Kidney (tissue), 14 donors: ENCODE data around the gene GCAT. TPM values are rescaled to one million over a fixed set of nuclear protein-coding genes. Genes with fewer than 3 reads are reported as not detected.

Experiments used
- DNase-seq, 5 donors: peaks; one replicate each; pipeline ENCODE4 v3.0.0-alpha.2; 2013 to 2020
- FAIRE-seq: peaks from 2 replicates; lab custom pipeline; 2012; peaks lifted over from hg19 to GRCh38; lab: Jason Lieb, UNC
- H3K27ac ChIP-seq, 2 donors: one replicate each; pipeline ENCODE4 v1.7.0; 2013; ENCODE audit warnings: low read depth in 2 of 2, low read length in 2 of 2, inconsistent platforms in 1 of 2
- H3K27me3 ChIP-seq: one replicate; pipeline ENCODE4 v1.7.1; 2013; ENCODE audit warnings: low read length, inconsistent platforms; ENCODE audit not compliant: control insufficient read depth, insufficient read depth
- H3K36me3 ChIP-seq, 3 donors: one replicate each; pipeline versions ENCODE4 v1.7.0 to v1.7.1; 2013; ENCODE audit warnings: low read length in 3 of 3, control low read depth in 1 of 3, inconsistent platforms in 1 of 3; ENCODE audit not compliant: insufficient read depth in 3 of 3, control insufficient read depth in 2 of 3
- H3K4me1 ChIP-seq, 3 donors: one replicate each; pipeline versions ENCODE4 v1.7.0 to v1.7.1; 2013; ENCODE audit warnings: low read length in 3 of 3, inconsistent platforms in 1 of 3, low read depth in 1 of 3; ENCODE audit not compliant: control insufficient read depth in 2 of 3, insufficient read depth in 2 of 3
- H3K4me3 ChIP-seq, 3 donors: one replicate each; pipeline versions ENCODE4 v1.7.0 to v1.8.1; 2013; ENCODE audit warnings: low read length in 3 of 3, control low read depth in 1 of 3, inconsistent platforms in 1 of 3
- H3K9ac ChIP-seq, 3 donors: one replicate each; pipeline versions ENCODE4 v1.7.0 to v1.7.1; 2013; ENCODE audit warnings: low read length in 3 of 3, control low read depth in 1 of 3, inconsistent platforms in 1 of 3
- H3K9me3 ChIP-seq, 3 donors: one replicate each; pipeline versions ENCODE4 v1.7.0 to v1.7.1; 2013; ENCODE audit warnings: low read length in 3 of 3, control low read depth in 1 of 3, inconsistent platforms in 1 of 3; ENCODE audit not compliant: control insufficient read depth in 2 of 3, insufficient read depth in 1 of 3
- intact Hi-C: fragments of 100-400 bp; cut with DNase I; formaldehyde crosslinking; loops from one replicate; pipeline ENCODE4 v1.11.1; 2022
- polyA plus RNA-seq: library from polyadenylated mRNA; stranded (reverse); fragments of 350-450 nt; fragmentation: Illumina TruSeq; extraction: RNeasy Lipid Tissue Mini Kit (QIAGEN cat#74804); gene quantifications from one replicate; pipeline ENCODE4 v1.2.3, GENCODE V29; 2014; ENCODE audit warnings: low read depth, low replicate concordance; ENCODE audit not compliant: insufficient read depth
- total RNA-seq: library from RNA; stranded (reverse); fragmentation: NEBNext Ultra II Directional; extraction: Animal tissue kit (Norgen Biotek cat#: 25700); gene quantifications from one replicate; pipeline ENCODE4 v1.2.1, GENCODE V29; 2021
- TF ChIP-seq, protein P1 (sequence below): IDR thresholded peaks from 3 replicates; pipeline ENCODE4 v1.5.1; 2012; ENCODE audit warnings: mild to moderate bottlenecking, moderate library complexity, borderline replicate concordance; ENCODE audit not compliant: insufficient read depth; ENCODE audit errors: extremely low read depth
- donor health status: control.
- donor health status: control.
- donor health status: control.
- donor health status: control.
- donor health status: control.
- donor health status: DM: yes; HTN: yes; CAD: no.
- donor health status: Normal renal cell carcinoma (clear cell type).

GCAT gene
- total and polyA plus RNA-seq, 2 donors from 2014 or later = 8.9 to 35.9 TPM

DNA sequence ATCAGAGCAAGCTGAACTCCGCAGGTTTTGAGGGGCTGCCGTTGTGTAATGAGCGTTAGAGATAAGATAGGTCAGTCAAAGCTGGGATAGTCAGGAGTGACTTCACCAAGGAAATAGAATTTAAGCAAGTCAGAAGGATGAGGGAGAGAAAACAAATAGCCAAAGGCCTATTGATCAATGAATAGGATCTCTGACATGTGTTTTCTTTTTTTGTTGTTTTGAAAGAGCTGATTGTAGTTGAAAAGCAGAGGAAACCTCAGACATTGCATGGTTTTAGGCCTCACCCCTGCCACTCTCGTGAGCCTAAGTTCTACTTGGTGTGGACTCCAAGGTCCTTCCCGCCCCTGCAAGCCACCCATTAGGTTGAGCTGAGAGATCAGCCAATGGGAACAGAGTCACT lies 44.7 kb downstream of the GCAT start:
- H3K9me3 ChIP-seq = no peaks in the 10 kb centered on the region
- H3K4me1 ChIP-seq = peaks cover 0 to 7% (median 0%) of the 10 kb centered on the region in 3 donors
- peaks cover 12 to 24% (median 20%) of the 10 kb centered on the region in 3 donors for H3K36me3 ChIP-seq
- DNase-seq (no peak), FAIRE-seq (no peak)
- no peaks in the 10 kb centered on the region for H3K27me3 ChIP-seq
- TF ChIP-seq, protein P1, sequence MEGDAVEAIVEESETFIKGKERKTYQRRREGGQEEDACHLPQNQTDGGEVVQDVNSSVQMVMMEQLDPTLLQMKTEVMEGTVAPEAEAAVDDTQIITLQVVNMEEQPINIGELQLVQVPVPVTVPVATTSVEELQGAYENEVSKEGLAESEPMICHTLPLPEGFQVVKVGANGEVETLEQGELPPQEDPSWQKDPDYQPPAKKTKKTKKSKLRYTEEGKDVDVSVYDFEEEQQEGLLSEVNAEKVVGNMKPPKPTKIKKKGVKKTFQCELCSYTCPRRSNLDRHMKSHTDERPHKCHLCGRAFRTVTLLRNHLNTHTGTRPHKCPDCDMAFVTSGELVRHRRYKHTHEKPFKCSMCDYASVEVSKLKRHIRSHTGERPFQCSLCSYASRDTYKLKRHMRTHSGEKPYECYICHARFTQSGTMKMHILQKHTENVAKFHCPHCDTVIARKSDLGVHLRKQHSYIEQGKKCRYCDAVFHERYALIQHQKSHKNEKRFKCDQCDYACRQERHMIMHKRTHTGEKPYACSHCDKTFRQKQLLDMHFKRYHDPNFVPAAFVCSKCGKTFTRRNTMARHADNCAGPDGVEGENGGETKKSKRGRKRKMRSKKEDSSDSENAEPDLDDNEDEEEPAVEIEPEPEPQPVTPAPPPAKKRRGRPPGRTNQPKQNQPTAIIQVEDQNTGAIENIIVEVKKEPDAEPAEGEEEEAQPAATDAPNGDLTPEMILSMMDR = no peak
- no peak overlapping the region for H3K27ac ChIP-seq
- H3K9ac ChIP-seq = no peak overlapping the region
- intact Hi-C loops = no loop called here
- no peak overlapping the region for H3K4me3 ChIP-seq

DNA sequence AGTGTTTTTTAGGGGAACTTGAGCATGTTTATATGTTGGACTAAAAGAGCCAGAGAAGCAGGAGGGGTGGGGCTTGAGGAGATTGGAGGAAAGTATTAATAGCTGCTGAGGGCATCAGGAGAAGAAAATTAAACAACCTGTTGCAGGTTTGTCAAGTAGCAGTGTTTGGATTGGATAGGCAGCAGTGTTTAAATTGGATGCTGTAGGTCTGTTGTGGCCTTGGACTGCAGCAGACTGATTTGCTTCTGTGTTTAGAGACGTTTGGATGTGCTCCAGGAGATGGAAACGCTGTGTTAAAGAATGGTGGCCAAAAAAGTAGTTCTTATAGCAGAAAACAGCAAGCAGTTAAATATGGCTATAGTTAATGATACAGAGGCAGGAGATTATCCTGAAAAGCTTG lies 47.2 kb downstream of the GCAT start:
- TF ChIP-seq, protein P1 = no peak
- Histone ChIP-seq H3K4me1 (peaks cover 0 to 3% (median 0%) of the 10 kb centered on the region in 3 donors), H3K4me3 (no peak overlapping the region), H3K27ac (no peak overlapping the region), H3K36me3 (peaks cover 12 to 32% (median 30%) of the 10 kb centered on the region in 3 donors), H3K9me3 (no peaks in the 10 kb centered on the region), H3K9ac (no peak overlapping the region), H3K27me3 (no peaks in the 10 kb centered on the region)
- intact Hi-C loops = no loop called here
- DNase-seq (no peak), FAIRE-seq (no peak)

DNA sequence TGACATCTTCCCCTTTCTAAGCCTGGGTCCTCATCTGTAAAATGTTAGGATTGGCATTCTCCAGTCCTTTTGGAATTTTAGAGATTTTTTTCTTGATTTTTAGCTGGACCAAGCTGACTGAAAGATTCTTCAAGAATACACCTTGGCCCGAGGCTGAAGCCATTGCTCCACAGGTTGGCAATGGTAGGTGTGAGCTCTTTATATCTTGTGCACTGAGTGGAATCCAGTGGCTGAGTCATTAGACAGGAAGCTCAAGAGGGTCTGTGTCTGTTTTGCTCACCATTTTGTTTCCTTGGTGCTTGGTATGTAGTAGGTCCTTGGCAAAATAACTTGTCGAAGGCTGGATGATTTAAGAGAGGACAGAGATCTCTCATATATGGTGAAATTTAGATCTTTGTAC lies 47.7 kb downstream of the GCAT start:
- TF ChIP-seq, protein P1 = no peak
- Histone ChIP-seq H3K9me3 (no peaks in the 10 kb centered on the region), H3K4me1 (no peaks in the 10 kb centered on the region), H3K27me3 (no peaks in the 10 kb centered on the region), H3K4me3 (no peak overlapping the region), H3K27ac (no peak overlapping the region), H3K9ac (no peak overlapping the region), H3K36me3 (peaks cover 12 to 35% (median 32%) of the 10 kb centered on the region in 3 donors)
- intact Hi-C loops = no loop called here
- FAIRE-seq (no peak), DNase-seq (no peak)
